D341Med (cell line): ENCODE results near the gene DNAH2.

Experiments
- DNase-seq: peaks from one replicate; pipeline ENCODE4 v3.0.0; 2012; ENCODE audit warnings: low spot score

Gene DNAH2, protein sequence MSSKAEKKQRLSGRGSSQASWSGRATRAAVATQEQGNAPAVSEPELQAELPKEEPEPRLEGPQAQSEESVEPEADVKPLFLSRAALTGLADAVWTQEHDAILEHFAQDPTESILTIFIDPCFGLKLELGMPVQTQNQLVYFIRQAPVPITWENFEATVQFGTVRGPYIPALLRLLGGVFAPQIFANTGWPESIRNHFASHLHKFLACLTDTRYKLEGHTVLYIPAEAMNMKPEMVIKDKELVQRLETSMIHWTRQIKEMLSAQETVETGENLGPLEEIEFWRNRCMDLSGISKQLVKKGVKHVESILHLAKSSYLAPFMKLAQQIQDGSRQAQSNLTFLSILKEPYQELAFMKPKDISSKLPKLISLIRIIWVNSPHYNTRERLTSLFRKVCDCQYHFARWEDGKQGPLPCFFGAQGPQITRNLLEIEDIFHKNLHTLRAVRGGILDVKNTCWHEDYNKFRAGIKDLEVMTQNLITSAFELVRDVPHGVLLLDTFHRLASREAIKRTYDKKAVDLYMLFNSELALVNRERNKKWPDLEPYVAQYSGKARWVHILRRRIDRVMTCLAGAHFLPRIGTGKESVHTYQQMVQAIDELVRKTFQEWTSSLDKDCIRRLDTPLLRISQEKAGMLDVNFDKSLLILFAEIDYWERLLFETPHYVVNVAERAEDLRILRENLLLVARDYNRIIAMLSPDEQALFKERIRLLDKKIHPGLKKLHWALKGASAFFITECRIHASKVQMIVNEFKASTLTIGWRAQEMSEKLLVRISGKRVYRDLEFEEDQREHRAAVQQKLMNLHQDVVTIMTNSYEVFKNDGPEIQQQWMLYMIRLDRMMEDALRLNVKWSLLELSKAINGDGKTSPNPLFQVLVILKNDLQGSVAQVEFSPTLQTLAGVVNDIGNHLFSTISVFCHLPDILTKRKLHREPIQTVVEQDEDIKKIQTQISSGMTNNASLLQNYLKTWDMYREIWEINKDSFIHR (N-terminal part only)

DNA sequence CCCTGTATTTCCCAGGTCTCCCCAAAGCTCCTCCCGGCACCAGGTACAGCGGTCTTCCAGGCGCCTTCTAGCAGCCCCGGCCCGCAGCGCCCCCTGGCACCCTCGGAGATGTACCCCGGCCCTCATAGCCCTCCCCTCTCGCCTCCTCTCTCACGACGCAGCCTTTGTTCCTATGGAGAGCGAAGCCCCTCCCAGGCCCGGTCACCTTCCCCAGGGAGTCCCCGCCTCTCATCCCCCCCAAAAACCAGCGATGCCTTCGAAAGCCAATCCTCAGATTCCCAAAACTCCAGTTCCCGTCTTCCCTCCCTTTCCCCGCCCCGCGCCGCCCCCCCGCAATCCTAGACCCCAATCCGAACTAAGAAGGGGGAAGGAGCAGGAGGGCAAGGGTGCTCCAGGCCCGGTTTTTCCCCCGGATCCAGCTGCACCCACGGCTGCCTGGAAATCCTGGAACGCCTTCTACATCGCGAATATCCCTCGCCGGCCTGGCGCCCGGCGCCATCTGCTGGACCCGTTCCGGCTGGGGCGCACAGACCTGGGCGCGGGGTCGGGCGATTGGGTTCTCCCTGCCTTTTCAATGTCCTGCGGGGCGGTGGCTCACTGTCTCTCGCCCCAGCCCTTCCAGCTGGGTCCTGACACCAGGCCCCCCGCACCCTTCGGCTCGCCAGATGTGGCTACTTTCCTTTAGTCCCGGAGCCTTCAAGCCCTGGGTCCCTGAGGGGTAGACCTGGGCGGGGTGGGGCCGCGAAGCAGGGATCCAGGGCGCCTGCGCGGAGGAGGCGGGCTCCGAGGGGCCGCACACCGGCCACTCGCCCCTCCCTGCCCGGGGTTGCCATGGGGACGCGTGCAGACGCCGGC is at the start of gene DNAH2:
Gene DNAH2, plus strand, starts transcription at position 844 of the 855 bp plus-strand sequence. CDS start 1,991 bp downstream, outside the sequence.
- peak; percentile 90 for DNase-seq

DNA sequence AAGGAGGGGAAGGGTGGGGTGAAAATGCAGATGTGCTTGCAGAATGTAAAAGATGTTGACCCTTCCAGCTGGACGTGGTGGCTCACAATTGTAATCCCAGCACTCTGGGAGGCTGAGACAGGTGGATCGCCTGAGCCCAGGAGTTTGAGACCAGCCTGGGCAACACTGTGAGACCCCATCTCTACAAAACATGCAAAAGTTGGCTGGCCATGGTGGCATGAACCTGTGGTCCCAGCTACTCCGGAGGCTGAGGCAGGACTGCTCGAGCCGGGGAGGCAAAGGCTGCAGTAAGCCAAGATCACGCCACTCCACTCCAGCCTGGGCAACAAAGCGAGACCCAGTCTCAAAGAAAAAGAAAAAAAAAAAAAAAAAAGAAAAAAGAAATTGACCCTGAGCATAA is 49.1 kb upstream of the DNAH2 start:
- DNase-seq, result no peak

DNA sequence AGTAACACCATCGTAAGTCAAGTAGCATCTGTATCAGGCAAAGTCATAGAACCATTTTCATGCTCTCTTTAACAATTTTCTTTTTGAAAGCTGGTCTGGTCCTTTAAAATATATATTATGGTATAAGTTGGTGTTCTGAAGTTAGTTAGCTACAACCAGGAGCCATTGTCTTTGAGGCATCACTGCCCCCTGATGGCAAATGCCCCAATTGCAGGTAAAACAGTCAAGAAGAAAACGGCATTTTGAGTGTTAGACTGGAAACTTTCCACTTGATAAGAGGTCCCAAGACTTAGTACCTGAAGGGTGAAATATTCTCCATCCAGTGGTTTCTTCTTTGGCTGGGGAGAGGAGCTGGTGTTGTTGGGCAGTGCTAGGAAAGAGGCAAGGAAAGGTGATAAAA is 44.3 kb upstream of the DNAH2 start:
- DNase-seq, result peak; percentile 14

DNA sequence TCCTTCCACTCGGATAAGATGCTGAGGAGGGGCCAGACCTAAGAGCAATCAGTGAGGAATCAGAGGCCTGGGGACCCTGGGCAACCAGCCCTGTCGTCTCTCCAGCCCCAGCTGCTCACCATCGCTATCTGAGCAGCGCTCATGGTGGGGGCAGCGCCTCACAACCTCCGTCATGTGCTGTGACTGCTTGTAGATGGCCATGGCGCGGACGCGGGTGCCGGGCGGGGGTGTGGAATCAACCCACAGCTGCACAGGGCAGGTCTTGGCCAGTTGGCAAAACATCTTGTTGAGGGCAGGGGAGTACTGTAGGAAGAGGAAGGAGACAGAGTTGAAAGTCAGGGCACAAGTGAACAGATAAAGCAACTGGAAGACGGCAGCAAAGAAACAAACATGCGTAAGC is 42.6 kb upstream of the DNAH2 start:
- peak; percentile 6 for DNase-seq

DNA sequence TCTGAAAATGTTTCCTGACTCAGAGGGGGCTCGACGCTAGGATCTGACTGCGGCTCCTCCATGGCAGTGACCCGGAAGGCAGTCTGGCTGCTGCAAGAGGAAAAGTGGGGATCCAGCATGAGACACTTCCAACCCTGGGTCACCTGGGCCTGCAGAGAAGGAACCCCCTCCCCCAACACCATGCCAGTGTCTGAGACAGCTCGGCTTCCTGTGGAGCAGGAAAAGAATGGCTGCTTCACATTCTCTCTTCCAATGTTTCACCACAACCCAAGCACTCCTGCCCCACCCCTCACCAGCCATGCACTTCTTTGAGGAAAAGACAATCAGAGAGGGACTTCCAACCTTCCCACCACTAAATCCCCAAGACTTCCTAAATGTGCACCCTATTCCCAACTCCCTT is 41.0 kb upstream of the DNAH2 start:
- DNase-seq, result no peak

DNA sequence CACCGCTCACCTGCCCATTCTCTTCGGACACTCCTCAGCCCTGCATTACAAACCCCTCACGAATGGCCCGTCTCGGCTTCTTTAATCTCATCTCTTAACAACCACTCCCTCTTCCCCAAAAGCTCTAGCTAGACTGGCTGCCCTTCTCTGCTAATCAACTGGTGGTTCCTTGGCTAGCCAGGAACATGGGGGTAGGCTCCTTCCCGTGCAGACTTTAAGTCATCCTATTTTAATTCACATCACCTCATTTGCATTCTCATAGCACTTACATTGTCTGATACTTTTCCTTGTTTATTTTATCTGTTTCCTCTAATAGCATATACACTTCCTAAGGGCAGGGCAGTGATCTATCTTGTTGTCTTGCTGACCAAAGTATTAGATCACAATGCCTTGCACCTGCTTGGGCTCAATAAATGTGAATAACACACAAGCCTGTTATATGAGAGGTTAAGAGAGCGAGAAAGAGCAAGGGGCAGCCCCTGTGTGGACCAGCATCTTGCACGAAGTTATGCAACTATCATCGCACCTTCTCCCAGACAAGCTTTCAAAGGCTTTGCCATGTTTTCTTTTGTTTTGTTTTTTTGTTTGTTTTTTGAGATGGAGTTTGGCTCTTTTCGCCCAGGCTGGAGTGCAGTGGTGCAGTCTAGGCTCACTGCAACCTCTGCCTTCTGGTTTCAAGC is 40.0 kb upstream of the DNAH2 start:
- peak; percentile 2 for DNase-seq

DNA sequence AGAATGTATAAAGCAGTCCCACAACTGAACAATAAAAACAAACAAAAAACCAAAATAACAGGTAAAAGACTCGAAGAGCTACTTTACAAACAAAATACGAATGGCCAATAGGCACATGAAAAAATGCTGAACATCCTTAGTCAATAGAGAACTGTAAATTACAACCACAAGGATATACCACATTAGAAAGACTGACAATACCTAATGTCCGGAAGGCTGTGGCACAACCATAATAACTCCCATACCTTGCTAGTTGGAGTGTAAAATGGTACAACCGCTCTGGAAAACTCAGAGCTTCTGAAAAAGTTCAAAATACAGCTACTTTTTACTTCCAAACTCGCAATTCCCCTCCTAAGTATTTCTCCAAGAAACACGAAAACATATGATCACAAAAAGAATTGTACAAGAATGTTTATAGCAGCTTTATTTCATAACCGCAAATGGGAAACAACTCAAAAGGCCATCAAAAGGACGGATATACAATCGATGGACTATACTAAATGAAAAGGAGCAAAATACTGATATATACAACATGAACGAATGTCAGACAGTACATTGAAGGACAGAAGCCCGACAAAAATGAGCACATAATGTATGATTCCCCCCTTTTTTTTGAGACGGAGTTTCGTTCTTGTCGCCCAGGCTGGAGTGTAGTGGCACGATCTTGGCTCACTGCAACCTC is 32.6 kb upstream of the DNAH2 start:
- DNase-seq, result no peak

DNA sequence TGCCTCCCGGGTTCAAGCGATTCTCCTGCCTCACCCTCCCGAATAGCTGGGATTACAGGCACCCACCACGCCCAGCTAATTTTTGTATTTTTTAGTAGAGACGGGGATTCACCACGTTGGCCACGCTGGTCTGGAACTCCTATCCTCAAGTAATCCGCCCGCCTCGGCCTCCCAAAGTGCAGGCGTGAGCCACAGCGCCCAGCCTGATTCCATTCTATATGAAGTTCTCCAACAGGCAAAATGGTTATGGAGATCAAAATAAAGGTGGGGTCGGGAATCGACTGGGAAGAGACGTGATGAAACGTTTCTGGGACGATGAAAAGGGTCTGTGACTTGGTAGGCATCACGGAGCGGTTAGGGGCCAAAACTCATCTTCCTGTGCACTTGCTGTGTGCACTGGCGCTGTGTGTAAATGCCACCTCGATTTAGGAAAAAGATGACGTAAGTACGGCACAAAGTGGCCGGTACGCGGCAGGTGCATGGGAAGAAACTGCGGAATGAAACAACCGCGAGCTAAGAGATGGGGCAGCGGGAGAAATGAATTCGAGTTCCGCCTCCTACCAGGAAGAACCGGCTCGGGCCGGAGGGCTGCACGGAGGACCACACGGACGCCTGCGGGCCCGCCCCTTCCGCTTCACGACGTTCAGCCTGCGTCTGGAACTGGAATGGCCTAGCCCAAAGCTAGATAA is 31.9 kb upstream of the DNAH2 start:
- DNase-seq, result peak; percentile 81

DNA sequence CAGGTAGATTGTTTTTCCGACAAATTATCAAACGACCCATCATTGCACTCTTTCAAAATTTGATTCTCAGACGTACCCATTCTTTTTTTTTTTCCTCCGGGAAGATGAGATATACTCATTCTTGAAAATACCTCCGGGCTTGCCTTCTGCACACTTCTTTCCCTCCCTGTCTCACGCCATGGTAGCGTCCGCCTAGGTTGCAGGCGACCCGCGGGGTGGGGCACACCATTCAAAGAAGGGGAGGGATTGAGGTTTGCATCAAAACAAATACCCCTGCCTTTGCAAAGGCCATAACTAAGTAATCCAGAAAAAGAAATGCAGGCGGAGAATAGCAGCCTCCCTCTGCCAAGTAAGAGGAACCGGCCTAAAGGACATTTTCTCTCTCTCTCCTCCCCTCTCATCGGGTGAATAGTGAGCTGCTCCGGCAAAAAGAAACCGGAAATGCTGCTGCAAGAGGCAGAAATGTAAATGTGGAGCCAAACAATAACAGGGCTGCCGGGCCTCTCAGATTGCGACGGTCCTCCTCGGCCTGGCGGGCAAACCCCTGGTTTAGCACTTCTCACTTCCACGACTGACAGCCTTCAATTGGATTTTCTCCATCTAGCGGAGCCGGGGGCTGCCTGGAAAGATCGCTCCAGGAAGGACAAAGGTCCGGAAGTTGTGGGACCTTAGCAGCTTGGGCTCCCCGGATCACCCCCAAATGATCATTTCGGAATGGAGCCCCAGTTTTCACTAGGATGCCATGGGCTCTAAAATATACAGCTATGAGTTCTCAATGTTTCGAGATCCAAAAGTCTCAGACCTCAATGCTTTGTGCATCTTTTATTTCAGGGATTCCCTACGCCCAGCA is 31.1 kb upstream of the DNAH2 start:
- peak; percentile 49 for DNase-seq

DNA sequence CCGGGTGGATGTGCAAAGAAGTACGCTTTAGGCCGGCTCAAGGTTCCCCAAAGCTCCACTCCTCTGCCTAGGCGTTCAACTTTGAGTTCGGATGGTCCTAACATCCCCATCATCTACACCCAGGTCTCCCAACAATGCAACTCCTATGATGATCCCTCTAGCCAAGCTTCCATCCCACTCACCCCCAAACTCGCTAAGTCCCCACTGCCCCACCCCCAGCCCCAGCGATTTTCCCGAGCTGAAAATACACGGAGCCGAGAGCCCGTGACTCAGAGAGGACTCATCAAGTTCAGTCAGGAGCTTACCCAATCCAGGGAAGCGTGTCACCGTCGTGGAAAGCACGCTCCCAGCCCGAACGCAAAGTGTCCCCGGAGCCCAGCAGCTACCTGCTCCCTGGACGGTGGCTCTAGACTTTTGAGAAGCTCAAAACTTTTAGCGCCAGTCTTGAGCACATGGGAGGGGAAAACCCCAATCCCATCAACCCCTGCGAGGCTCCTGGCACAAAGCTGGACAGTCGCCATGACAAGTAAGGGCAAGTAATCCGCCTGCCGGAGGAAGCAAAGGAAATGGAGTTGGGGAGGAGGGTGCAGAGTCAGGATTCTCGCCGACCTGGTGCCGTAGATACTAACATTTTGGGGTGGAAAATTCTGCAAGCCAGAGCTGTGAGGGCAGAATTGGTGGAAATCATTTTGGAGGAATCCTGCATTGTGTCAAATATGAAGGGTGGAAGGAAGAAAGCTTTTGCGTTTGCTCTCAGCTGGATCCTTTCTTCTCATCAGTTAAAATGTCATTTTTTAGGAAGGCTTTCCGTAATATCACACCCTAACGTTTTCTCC is 30.3 kb upstream of the DNAH2 start, which contains the start of gene TP53:
Gene TP53, minus strand, starts transcription at position 419 of the 836 bp plus-strand sequence. CDS start 10,896 bp downstream, outside the sequence.
- peak; percentile 68 for DNase-seq

DNA sequence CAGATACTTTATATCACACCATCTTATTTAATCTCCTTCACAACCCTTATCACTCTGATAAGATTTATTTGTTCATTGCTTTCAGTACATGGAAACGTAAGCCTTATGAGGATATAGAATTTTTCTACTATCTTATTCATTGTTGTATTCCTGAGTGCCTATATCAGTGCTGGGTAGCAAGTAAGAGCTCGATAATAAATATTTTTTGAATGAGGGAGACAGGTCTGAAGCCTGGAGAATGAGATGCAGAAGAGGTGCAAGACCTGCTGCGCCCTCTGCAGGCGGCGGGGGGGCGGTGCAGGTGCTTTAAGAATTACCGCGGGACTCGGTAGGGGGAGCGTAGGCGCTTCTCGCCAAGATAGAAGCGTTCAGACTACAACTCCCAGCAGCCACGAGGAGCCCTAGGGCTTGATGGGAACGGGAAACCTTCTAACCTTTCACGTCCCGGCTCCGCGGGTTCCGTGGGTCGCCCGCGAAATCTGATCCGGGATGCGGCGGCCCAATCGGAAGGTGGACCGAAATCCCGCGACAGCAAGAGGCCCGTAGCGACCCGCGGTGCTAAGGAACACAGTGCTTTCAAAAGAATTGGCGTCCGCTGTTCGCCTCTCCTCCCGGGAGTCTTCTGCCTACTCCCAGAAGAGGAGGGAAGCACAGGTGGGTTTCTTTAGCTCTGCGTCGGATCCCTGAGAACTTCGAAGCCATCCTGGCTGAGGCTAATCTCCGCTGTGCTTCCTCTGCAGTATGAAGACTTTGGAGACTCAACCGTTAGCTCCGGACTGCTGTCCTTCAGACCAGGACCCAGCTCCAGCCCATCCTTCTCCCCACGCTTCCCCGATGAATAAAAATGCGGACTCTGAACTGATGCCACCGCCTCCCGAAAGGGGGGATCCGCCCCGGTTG is 29.4 kb upstream of the DNAH2 start, which contains the start of gene WRAP53:
Gene WRAP53, plus strand, starts transcription at position 570 of the 900 bp plus-strand sequence. Its CDS starts 172 bp downstream, at position 742.
- peak; percentile 83 for DNase-seq

DNA sequence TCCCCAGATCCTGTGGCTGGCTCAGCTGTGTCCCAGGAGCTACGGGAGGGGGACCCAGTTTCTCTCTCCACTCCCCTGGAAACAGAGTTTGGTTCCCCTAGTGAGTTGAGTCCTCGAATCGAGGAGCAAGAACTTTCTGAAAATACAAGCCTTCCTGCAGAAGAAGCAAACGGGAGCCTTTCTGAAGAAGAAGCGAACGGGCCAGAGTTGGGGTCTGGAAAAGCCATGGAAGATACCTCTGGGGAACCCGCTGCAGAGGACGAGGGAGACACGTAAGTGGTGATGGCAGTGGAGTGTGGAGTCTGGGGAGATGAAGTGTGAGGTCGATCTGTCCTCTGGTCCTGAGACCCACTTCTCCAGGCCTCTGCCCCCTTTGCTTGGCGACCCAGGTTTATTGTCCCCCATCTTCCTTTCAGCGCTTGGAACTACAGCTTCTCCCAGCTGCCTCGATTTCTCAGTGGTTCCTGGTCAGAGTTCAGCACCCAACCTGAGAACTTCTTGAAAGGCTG is 28.7 kb upstream of the DNAH2 start:
- DNase-seq, result no peak

DNA sequence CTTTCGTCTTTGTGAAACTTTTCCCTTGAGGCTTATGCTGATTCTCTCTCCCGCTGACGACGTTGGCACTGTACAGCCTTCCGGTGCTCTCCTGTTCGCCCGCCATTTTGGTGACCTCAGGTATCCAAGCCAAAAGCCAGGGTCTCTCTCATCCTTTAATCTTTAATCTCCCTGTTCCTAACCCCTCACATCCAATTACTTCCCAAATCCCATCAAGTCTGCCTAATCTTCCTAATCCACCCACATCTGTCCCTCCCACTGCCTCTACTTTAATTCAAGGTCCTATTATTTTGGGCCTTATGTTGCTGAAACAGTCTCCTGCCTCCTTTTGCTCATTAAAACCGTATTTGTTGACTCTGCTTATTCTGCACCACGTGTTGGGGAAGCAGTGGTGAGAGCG is 22.0 kb upstream of the DNAH2 start:
- DNase-seq, result peak; percentile 52

DNA sequence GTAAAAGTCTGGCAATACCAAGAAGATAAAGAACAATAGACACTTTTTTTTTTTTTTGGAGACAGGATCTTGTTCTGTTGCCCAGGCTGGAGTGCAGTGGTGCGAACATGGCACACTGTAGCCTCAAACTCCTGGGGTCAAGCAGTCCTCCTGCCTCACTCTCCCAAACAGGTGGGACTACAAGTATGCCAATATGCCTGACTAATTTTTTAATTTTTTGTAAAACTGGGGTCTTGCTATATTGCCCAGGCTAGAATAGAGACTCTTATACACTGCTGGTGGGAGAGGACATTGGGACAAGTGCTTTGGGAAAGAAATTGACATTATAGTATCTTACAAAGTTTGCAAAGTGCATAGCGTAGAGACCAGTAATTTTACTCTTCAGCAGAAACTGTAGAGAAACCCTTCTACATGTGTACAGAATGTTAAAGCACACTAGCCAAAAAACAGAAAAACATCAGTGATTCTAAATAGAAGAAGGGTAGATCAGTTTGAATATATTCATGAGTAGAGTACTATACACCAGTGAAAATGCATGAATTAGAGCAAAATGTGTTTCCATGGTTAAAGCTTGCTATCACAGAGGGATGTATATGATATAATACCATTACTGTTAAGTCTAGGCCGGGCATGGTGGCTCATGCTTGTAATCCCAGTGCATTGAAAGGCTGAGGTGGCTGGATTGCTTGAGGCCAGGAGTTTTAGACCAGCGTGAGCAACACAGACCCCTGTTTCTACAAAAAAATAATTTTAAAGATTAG is 19.5 kb upstream of the DNAH2 start:
- no peak for DNase-seq

DNA sequence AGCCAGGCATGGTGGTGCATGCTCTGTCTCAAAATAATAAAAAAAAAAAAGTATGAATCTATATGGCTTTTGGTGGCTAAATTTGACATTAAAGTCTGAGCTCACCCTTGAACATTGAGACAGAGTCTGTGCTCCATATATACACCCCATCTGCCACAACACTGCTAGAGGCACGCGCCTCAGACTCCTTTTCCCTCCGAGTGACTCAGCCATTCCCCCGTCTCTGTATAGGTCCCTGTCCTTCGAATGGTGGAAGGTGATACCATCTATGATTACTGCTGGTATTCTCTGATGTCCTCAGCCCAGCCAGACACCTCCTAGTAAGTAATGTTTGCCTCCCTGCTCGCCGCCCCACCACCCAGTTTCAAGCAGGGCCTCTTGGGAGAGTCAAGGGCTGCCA is 17.0 kb upstream of the DNAH2 start:
- no peak for DNase-seq

DNA sequence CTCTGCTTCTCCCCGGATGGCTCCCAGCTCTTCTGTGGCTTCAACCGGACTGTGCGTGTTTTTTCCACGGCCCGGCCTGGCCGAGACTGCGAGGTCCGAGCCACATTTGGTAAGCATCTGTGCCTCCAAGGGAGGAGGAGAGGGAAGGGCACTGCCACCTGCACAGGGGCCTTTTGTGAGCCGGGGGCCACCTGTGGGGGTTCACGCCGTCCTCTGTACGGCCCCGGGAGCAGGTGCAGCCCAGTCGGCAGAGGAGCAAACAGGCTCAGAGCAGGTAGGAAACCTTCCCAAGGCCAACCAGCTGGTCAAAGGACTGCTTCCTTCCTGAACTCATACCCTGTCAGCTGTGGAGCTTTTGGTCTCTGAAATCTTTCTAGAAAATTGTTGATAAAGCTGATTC is 15.9 kb upstream of the DNAH2 start:
- DNase-seq, result no peak
